ENCODE results near the gene OAS3. TPM values are rescaled to one million over a fixed set of nuclear protein-coding genes. Genes with fewer than 3 reads are reported as not detected.

The OAS3 gene
- total RNA-seq, 1 donor from 2014 or later: 20.1 TPM

GRCh38 chr12:112992541-112993398, 54.5 kb downstream of the OAS3 start:
- TF ChIP-seq CTCF (IDR thresholded peaks at IDR 0.05) (peak in 2 of 3 experiments; percentile 35 to 65), POLR2A (IDR thresholded peaks at IDR 0.05) (no peak)
- Histone ChIP-seq H3K27me3 (no peaks in the 10 kb centered on the region), H3K4me1 (no peaks in the 10 kb centered on the region), H3K27ac (no peak overlapping the region), H3K4me3 (no peak overlapping the region), H3K9me3 (no peaks in the 10 kb centered on the region), H3K36me3 (peaks cover 0 to 25% of the 10 kb centered on the region in 2 donors)
- peak; percentile 58 to 72 for DNase-seq (ENCODE audit: extremely low spot score in 2 of 2)
- intact Hi-C loops (cut with DNase I): no loop called here

- no peak for DNase-seq (ENCODE audit: extremely low spot score in 2 of 2)
- no peaks in the 10 kb centered on the region for H3K4me1 ChIP-seq
- TF ChIP-seq POLR2AphosphoS5 (IDR thresholded peaks at IDR 0.05; ENCODE audit: insufficient read depth in 1 of 2, low read depth in 1 of 2) (no peak), POLR2A (IDR thresholded peaks at IDR 0.05) (no peak), CTCF (IDR thresholded peaks at IDR 0.05) (no peak)
- H3K27me3 ChIP-seq: no peaks in the 10 kb centered on the region
- intact Hi-C loops (cut with DNase I): no loop called here
- H3K4me3 ChIP-seq: no peak overlapping the region
- no peaks in the 10 kb centered on the region for H3K9me3 ChIP-seq
- no peak overlapping the region for H3K27ac ChIP-seq
- H3K36me3 ChIP-seq: peaks cover 0 to 39% of the 10 kb centered on the region in 2 donors
Observed at GRCh38 chr12:112995008-112995407, 56.7 kb downstream of the OAS3 start.

GRCh38 chr12:112996501-112996900, 58.2 kb downstream of the OAS3 start:
- no peaks in the 10 kb centered on the region for H3K9me3 ChIP-seq
- peak; percentile 28 to 60 for DNase-seq (ENCODE audit: extremely low spot score in 2 of 2)
- no peaks in the 10 kb centered on the region for H3K27me3 ChIP-seq
- H3K4me1 ChIP-seq: no peaks in the 10 kb centered on the region
- intact Hi-C loops (cut with DNase I): no loop called here
- TF ChIP-seq POLR2A (IDR thresholded peaks at IDR 0.05) (no peak), POLR2AphosphoS5 (IDR thresholded peaks at IDR 0.05; ENCODE audit: insufficient read depth in 1 of 2, low read depth in 1 of 2) (no peak), CTCF (IDR thresholded peaks at IDR 0.05) (no peak)
- H3K27ac ChIP-seq: no peak overlapping the region
- H3K4me3 ChIP-seq: no peak overlapping the region
- H3K36me3 ChIP-seq: peaks cover 0 to 39% of the 10 kb centered on the region in 2 donors

- DNase-seq (ENCODE audit: extremely low spot score in 2 of 2): peak; percentile 34 to 56
- intact Hi-C loops (cut with DNase I): no loop called here
- Histone ChIP-seq H3K9me3 (no peaks in the 10 kb centered on the region), H3K4me1 (no peaks in the 10 kb centered on the region), H3K27ac (no peak overlapping the region), H3K36me3 (peaks cover 0 to 39% of the 10 kb centered on the region in 2 donors), H3K27me3 (no peaks in the 10 kb centered on the region), H3K4me3 (no peak overlapping the region)
- TF ChIP-seq POLR2A (IDR thresholded peaks at IDR 0.05) (no peak), CTCF (IDR thresholded peaks at IDR 0.05) (no peak), POLR2AphosphoS5 (IDR thresholded peaks at IDR 0.05; ENCODE audit: insufficient read depth in 1 of 2, low read depth in 1 of 2) (no peak)
Observed at GRCh38 chr12:112997506-112997905, 59.2 kb downstream of the OAS3 start.
